Spleen (tissue), 11 donors: ENCODE measurements around the gene ELFN1. TPM values are rescaled to one million over a fixed set of nuclear protein-coding genes. Genes with fewer than 3 reads are reported as not detected.

Source experiments
- DNase-seq: peaks from one replicate; pipeline ENCODE4 v3.0.0-alpha.2; 2020
- H3K27ac ChIP-seq, 8 donors: fragments of 200-600 bp; sonication (generic) in 7 of 8; 1 replicate in 4 of 8; 2 replicates in 4 of 8; pipeline versions ENCODE4 v1.5.0 to v1.8.0; 2016 to 2021; ENCODE audit warnings: inconsistent platforms in 4 of 8, mild to moderate bottlenecking in 4 of 8, moderate library complexity in 1 of 8
- H3K27me3 ChIP-seq, 7 donors: fragments of 200-600 bp; sonication (generic) in 6 of 7; replicated peaks in 1 of 7; 1 replicate in 4 of 7; 2 replicates in 3 of 7; pipeline versions ENCODE4 v1.5.0 to v1.8.0; 2016 to 2021; ENCODE audit warnings: inconsistent platforms in 3 of 7, mild to moderate bottlenecking in 1 of 7
- H3K36me3 ChIP-seq, 6 donors: fragments of 200-600 bp; sonication (generic) in 5 of 6; 1 replicate in 4 of 6; 2 replicates in 2 of 6; pipeline versions ENCODE4 v1.5.0 to v1.8.0; 2016 to 2021; ENCODE audit warnings: inconsistent platforms in 2 of 6
- H3K4me1 ChIP-seq, 6 donors: fragments of 200-600 bp; sonication (generic) in 5 of 6; 1 replicate in 3 of 6; 2 replicates in 3 of 6; pipeline versions ENCODE4 v1.5.0 to v1.8.0; 2016 to 2021; ENCODE audit warnings: inconsistent platforms in 3 of 6
- H3K4me3 ChIP-seq, 8 donors: fragments of 200-600 bp; sonication (generic) in 7 of 8; 1 replicate in 4 of 8; 2 replicates in 4 of 8; pipeline versions ENCODE4 v1.5.0 to v1.8.0; 2016 to 2021; ENCODE audit warnings: inconsistent platforms in 4 of 8, mild to moderate bottlenecking in 4 of 8, moderate library complexity in 2 of 8
- H3K9me3 ChIP-seq, 8 donors: fragments of 200-600 bp; sonication (generic) in 7 of 8; 1 replicate in 4 of 8; 2 replicates in 4 of 8; pipeline versions ENCODE4 v1.5.0 to v1.8.0; 2016 to 2021; ENCODE audit warnings: inconsistent platforms in 4 of 8
- CTCF ChIP-seq, 11 experiments: fragments of 200-600 bp in 7 of 11; fragments of 450-650 bp in 4 of 11; sonication (generic) in 4 of 11; IDR thresholded peaks in 8 of 11; conservative IDR thresholded peaks in 3 of 11; 1 replicate in 7 of 11; 2 replicates in 4 of 11; pipeline versions ENCODE4 v1.4.0 to v1.8.0; 2016 to 2021; ENCODE audit warnings: antibody characterized with exemption in 11 of 11, inconsistent platforms in 4 of 11, mild to moderate bottlenecking in 1 of 11
- POLR2A ChIP-seq, 3 donors: fragments of 450-650 bp; IDR thresholded peaks; one replicate each; pipeline ENCODE4 v1.5.1; 2017; ENCODE audit warnings: antibody characterized with exemption in 3 of 3, mild to moderate bottlenecking in 1 of 3
- POLR2AphosphoS5 ChIP-seq, 3 donors: sonication (generic); formaldehyde crosslinking; IDR thresholded peaks; one replicate each; pipeline ENCODE4 v1.5.1; 2017; ENCODE audit warnings: antibody characterized with exemption in 3 of 3
- WGBS, 5 donors: extraction: QIAGEN DNeasy Blood & Tissue Kit in 3 of 5; methylation state at CpG; one replicate each; pipeline versions ENCODE4 v1.1.5 to v1.1.7; 2013 to 2018; 5-methylcytosine and 5-hydroxymethylcytosine counted together
- intact Hi-C: fragments of 100-400 bp; cut with DNase I; formaldehyde crosslinking; loops from one replicate; pipeline ENCODE4 v1.15.0; 2023; ENCODE audit warnings: low total_unique reads
- polyA plus RNA-seq, 3 donors: library from polyadenylated mRNA; stranded (reverse); fragments of 200-250 nt; gene quantifications; one replicate each; pipeline ENCODE4 v1.2.1, GENCODE V29; 2013
- total RNA-seq, 7 donors: library from RNA; depleted of rRNA in 3 of 7; stranded (reverse); fragments of >200 nt in 3 of 7; fragmentation: NEBNext Ultra II Directional in 4 of 7; extraction: Animal tissue kit (Norgen Biotek cat#: 25700) in 4 of 7; gene quantifications; one replicate each; pipeline versions ENCODE4 v1.1.0 to v1.2.1, GENCODE V29; 2016 to 2021
- donor health status: healthy with polysubstance abuse.
- donor health status: DM: no; HTN: no; CAD: no; lungs with moderate emphysema.
- donor health status: DM: no; HTN: no; CAD: no.
- donor health status: Bipolar disorder and iron deficiency.
- donor health status: healthy.
- donor health status: DM: no; HTN: no; CAD: no.
- donor health status: DM: yes; HTN: yes; CAD: no.

Gene ELFN1
- total and polyA plus RNA-seq, 10 donors = 0.22 to 3.9 (median 2.4) TPM

- peak; percentile 40 for DNase-seq
These were observed 40.9 kb downstream of the ELFN1 start for GRCh38 chr7:1710936-1711335.

GRCh38 chr7:1712907-1713501, 42.9 kb downstream of the ELFN1 start:
- TF ChIP-seq POLR2A (IDR thresholded peaks at IDR 0.05) (no peak), CTCF (IDR thresholded peaks at IDR 0.05 in 8 of 11, conservative IDR thresholded peaks at IDR 0.05 in 3 of 11) (no peak), POLR2AphosphoS5 (IDR thresholded peaks at IDR 0.05) (no peak)
- no peak overlapping the region for H3K4me3 ChIP-seq
- intact Hi-C loops = no loop called here
- H3K27me3 ChIP-seq = peaks cover 0 to 34% (median 0%) of the 10 kb centered on the region in 7 donors
- WGBS, 5 donors = 52 to 75% (median 68%) methylated on average over 18 of the region's 18 CpGs
- H3K27ac ChIP-seq = no peak overlapping the region
- peaks cover 0 to 5% (median 0%) of the 10 kb centered on the region in 6 donors for H3K36me3 ChIP-seq
- H3K9me3 ChIP-seq = peaks cover 3 to 21% (median 16%) of the 10 kb centered on the region in 8 donors
- H3K4me1 ChIP-seq = peaks cover 0 to 23% (median 10%) of the 10 kb centered on the region in 6 donors
- DNase-seq = peak; percentile 62

More at GRCh38 chr7:1710936-1711335, 40.9 kb downstream of the ELFN1 start:
- TF ChIP-seq CTCF (IDR thresholded peaks at IDR 0.05 in 8 of 11, conservative IDR thresholded peaks at IDR 0.05 in 3 of 11) (no peak), POLR2AphosphoS5 (IDR thresholded peaks at IDR 0.05) (no peak), POLR2A (IDR thresholded peaks at IDR 0.05) (no peak)
- Histone ChIP-seq H3K36me3 (peaks cover 0 to 5% (median 0%) of the 10 kb centered on the region in 6 donors), H3K9me3 (peaks cover 3 to 21% (median 16%) of the 10 kb centered on the region in 8 donors), H3K4me3 (no peak overlapping the region), H3K27ac (no peak overlapping the region), H3K27me3 (peaks cover 0 to 21% (median 0%) of the 10 kb centered on the region in 7 donors), H3K4me1 (peaks cover 0 to 16% (median 10%) of the 10 kb centered on the region in 6 donors)
- WGBS, 5 donors = 83 to 94% (median 83%) methylated on average over 6 of the region's 6 CpGs
- intact Hi-C loops = no loop called here

DNA sequence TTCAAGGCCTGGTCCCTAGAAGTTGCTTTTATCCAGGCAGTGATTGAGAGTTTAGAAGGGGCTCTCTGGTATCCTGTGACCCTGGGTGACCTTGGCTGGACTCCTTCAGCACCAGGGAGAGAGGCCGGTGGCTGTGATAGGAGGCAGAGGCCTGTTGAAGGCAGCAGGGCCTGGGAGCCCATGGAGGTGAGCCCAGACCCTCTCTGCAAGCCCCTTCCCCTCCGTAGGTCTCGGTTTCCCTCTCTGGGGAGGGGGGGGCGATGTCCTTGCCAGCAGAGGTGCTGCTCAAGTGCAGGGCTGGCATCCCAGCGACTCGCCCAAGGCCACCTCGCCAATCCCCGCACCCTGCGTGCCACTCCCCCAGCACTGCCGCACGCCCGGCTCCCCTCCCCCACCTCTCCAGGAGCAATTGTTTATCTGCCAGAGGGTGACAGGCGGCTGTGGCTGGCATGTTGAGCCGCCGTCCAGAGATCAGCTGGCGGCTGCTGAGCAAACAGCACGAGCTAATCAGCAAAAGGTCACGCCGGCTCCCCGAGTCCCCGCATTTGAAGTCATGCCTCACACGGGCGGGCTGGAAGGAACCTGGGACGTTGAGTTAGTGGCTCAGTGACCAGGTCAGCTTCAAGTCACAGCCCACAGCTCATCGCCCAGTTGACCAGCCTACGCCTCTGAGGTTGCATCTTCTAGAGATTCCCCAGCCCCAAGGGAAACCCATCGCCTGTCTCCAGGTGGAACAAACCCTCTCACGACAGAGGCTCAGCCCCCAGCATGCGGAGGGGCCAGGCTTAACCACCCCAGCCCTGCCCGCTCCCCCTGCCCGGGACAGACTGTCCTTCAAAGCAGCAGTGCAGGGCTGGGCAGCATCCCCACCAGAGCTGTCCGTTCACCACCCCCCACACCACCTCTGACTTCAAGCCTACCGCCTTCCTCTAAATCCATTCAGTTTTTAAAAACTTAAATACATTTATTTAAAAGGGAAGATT, 43.7 kb downstream of the ELFN1 start:
- TF ChIP-seq POLR2AphosphoS5 (IDR thresholded peaks at IDR 0.05) (peak in 1 of 3 donors; percentile 12), CTCF (IDR thresholded peaks at IDR 0.05 in 8 of 11, conservative IDR thresholded peaks at IDR 0.05 in 3 of 11) (no peak)
- Histone ChIP-seq H3K4me3 (no peak overlapping the region), H3K9me3 (peaks cover 3 to 19% (median 16%) of the 10 kb centered on the region in 8 donors), H3K27ac (no peak overlapping the region), H3K4me1 (peaks cover 0 to 23% (median 10%) of the 10 kb centered on the region in 6 donors), H3K36me3 (peaks cover 0 to 5% (median 0%) of the 10 kb centered on the region in 6 donors), H3K27me3 (peaks cover 0 to 34% (median 0%) of the 10 kb centered on the region in 7 donors)
- DNase-seq = peak; percentile 69
- intact Hi-C loops = no loop called here
- WGBS, 5 donors = 62 to 73% (median 65%) methylated on average over 12 to 33 of the region's 33 CpGs
